Measurements from ENCODE around the gene SLF2.

SLF2 gene

DNA sequence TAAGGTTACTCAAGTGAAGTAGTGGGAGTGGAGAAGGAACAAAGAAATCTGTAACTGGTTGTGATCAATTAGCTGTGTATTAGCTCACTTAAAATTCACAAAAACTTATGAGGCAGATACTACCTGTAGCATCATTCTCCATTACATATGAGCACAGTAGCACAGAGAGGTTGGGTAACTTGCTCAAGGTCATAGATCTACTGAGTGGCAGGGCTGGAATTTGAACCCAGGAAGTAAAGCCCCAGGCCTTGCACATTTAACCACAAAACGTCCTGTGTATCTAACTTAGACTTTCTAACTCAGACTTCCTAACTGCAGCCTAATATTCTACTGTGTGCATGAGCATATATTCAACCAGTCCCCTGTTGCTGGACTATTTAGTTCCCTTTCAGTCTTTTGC is 5.6 kb upstream of the SLF2 start:
- DNase-seq = peak in 1 of 5 donors; percentile 5

DNA sequence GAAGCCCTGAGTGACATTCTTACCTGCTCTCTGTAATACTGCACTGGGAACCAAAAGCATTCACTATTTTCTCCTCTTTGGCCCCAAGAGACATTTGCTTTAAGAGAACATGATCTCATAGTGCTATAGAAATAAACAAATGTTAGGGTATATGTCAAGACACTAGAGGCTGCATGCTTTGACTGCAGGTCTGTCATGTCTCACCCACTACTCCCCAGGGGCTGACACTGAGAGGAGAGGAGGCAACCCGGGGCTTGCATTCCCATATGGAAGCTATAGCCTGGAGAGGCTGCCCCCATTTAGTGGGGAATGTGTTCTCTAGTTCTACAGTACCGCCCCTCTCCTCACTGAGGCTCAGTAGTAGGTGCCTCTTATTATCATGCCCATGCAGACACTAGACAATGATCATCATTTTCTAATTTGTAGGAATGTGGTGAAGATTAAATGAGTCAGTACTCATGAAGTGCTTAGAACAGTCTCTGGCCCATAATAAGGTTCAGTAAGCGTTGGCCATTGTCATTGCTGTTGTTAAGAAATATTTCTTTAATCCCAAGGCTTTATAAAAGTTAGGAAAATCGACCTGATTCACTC is 4.9 kb upstream of the SLF2 start:
- DNase-seq = no peak

DNA sequence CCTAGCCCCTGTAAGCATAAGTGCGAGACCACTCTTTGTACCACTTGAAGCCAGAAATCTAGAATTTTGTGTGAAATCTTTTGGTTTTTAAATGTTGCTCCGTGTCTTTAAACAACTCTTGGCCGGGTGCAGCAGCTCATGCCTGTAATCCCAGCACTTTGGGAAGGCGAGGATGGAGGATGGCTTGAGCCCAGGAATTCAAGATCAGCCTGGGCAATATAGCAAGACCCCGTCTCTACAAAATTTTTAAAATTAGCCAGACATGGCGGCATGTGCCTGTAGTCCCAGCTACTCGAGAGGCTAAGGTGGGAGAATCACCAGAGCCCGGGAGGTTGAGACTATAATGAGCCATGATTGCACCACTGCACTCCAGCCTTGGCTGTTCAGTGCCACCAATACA is 4.4 kb upstream of the SLF2 start:
- DNase-seq = no peak

DNA sequence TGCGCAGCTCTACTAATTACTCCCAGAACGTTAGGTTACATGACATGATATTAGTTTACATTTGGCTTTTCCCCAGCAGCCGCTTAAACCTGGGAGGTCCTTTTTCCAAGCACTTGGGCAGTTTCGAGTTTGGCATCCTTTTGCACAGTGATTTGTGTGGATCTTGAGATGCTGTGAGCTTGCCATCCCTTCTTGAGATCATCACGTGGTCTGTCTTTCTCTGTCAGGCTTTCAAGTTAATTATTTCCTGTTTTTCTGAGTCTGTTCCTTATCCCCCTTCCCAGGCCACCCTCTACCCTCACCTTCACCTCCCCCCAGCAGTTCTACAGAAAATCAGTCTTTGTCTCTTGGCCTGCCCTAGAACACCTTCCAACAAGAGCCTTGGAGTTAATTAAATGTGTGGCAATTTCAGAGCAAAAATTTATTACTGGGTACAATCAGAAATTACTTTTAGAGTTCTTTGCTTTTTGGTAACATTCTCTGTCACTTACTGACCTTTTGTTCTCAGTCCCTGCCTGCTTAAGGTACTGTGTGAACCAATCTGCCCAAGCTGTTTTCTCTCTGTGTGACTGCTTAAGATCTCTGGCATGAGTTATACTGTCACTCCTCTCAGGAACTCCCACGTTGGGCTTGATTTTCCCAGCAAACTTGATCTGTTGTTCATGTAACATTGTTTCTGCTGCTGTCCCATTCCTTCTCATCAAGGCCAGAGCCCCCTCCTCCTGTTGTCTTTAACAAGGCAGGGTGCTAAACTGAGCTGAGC is 3.1 kb upstream of the SLF2 start:
- no peak for DNase-seq

DNA sequence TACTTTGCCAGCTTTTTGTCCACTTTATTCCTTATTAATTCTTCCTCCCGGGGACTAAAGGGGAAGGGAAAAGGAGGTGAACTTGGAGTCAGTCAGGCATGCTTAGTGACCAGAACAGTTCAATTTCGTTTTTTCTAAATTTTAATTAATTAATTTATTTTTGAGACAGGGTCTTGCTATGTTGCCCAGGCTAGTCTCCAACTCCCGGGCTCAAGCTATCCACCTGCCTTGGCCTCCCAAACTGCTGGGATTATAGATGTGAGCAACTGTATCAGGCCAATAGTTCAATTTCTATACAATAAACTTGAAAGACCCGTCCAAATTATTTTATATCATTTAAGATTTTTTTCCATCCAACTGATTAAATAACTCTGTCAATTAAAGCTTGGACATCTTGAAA is 1.3 kb upstream of the SLF2 start:
- DNase-seq = no peak

DNA sequence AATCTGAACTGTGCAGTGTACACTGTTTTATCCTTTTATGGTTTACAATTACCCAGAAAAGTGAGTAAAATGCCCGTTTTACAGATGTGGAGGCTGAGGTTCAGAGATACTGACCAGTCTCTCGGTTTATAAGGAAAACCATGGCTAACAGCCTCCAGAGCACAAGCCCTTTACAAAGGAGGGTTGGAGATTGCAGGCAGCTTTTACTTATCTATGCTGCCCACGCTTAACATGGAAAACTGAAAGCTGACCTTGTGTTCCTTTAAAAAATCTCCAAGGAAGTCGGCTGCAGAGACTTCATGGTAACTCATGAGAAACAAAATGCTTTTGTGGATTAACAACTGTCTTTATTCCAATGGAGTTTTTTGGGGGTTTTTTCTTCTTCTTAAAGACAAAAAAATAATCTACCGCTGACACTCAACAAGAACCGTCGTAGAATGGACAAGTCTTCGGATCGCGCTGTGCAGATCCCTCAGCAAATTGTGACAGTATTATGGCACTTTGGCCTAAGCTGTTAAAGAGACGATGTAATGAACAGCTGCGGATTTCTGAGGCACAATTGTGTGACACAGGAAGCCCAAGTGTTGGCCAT is 654 bp upstream of the SLF2 start:
- no peak for DNase-seq

DNA sequence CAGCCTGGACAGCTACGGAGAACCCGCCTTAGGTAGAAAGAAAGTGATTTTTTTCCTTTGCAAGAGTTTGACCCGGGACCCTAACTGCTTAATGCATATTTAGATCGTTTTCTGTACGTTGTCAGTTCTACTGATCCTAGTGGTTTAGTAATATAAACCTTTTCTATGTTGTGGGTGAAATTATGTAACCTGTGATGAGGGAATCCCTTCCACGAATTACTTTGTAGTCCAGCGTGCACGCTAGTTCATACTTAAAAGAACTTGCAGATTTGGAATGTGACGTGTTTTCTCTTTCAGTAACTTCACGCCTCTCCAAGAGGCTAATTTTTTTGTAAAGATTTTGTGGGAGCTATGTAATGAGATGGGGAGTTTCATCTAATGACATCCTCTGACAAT is 705 bp downstream of the SLF2 start:
- DNase-seq = peak in 1 of 5 donors; percentile 6

DNA sequence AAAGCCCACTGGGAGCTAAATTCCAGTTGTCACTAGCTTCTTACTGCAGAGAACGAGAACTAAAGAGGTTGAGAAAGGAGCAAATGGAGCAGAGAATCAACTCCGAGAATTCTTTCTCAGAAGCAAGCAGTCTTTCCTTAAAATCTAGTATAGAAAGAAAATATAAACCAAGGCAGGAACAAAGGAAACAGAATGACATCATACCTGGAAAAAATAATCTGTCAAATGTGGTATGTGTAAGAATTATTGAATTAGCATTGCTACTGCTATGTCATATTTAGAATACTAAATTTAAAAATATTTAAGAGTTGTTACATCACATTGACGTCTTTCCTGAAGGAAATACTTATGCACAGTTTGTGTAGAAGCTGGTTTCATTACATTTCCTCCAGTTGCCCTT is 4.3 kb downstream of the SLF2 start:
- no peak for DNase-seq

DNA sequence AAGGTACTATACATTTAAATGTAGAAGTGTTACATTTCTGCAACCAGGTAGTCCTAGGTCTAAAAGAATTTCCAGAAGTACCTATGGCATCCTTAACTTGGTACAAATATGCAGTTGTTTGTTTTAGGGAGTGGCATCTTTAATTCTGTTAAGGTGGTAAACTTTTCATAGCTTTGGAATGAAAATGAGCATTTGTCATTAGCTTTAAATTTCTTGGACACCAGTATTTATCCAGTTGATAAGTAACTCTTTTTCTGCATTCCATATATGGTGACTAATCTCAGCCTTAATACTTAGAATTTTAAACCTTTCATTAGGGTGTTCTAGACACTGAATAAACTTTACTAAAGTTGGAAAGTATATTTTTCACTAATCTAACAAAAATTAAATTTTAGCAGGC is 10.8 kb downstream of the SLF2 start:
- DNase-seq = no peak

DNA sequence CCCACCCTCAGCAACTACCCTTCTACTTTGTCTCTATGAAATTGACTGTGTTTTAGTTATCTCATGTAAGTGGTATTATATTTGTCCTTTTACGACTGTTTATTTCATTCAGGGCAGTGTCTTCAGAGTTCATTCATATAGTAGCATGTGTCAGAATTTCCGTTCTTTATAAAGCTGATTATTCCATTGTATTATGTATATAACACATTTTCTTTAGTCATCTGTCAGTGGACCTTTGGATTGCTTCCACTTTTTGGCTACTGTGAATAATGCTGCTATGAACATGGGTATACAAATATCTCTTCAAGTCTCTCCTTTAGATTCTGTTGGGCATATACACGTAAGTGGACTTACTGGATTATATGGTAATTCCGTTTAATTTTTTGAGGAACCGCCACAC is 14.5 kb downstream of the SLF2 start:
- DNase-seq = no peak

DNA sequence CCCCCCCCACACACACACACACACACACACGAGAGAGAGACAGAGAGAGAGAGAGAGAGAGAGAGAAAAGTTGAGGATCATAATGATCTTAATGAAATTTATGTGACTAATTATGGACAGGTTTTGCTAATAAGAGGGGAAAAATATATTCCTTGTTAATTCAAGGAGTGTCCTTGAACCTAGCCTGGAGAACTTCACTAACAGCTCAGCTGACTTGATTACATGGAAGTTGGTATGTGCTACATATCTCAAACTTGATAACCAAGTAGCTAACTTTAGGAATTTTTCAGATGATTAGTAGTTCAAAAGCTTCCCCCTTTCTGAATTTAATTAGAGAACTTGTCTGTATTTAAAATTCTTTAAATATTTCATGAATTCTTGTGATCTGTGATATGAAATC is 15.3 kb downstream of the SLF2 start:
- no peak for DNase-seq

DNA sequence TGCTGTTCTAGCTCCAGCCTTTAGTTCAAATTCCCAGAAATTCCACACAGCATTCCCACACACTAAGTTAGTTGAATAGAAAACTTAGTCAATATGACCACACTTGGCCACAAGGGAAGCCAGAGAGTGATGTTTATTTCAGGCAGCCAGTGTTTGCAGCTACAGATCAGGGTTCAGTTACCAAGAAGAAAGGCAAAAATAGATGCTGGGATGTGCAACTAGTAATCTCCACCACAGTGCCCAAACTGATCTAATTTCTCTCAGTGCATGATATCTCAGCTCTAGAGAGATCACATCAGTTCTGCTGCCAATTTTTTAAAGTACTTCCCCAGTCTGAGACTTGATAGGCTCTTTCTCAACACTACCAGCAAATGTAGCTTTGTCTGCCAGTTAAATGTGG is 17.6 kb downstream of the SLF2 start:
- DNase-seq = no peak

DNA sequence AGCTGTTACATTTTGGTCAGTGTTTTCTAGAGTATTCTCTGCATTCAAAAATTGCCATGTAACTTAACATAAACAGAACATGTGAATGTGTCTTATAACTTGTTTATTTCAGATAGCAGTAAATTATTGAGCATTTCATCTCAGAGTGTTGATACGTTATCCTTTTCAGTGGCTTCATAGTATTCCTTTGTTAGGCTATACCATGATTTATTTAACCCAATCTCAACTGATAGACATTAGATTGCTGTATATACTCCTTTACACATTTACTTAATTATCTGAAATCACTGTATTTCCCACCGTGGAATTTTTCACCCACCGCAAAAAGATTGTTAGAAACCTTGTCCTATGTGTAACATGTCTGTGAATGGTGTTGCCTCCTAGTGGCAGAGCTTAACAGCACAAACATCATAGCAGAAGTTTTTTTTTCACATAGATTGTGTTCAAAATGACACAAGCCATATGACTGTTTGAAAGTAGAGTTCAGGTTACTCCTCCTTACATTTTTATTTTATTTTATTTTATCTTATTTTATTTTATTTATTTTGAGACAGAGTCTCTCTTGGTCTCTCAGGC is 21.4 kb downstream of the SLF2 start:
- no peak for DNase-seq

DNA sequence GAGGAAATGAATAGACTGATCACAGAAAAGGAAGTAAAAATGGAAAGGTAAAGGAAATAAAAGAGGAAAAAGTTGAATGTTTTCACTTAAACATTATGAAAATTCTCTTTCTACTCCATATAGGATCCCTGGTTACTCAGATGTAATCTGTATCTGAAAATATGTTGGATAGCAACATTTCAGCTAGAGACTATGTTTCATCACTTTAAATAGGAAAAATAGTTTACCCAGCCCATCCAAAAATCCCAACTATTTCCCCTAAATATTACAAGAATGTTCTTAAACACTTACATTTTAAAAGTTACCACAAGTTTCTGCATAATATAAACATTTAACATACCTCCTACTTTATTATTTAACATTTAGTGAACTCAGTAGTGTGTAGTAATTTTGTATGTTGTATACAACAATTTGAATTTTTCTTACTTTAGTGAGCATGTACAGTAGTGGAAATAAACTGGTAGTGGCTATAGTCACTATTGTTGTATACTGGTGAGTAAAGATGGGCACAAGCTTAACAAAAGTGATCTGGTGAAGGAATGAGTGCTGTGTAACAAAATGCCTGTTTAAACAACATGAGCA is 27.1 kb downstream of the SLF2 start:
- no peak for DNase-seq

DNA sequence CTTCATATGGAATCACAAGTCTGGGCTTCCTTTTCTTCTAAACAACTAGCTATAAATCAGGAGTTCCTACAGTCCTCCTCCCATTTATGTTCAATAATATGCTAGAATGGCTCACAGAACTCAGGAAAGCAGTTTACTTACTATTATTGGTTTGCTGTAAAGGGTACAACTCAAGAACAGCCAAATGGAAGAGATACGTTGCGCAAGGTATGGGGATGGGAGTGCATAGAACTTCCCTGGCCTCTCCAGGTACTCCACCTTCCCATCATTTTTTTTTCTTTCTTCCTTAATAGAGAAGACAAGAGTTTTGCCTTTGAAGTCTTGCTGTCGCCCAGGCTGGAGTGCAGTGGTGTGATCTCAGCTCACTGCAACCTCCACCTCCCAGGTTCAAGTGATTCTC is 29.5 kb downstream of the SLF2 start:
- no peak for DNase-seq

DNA sequence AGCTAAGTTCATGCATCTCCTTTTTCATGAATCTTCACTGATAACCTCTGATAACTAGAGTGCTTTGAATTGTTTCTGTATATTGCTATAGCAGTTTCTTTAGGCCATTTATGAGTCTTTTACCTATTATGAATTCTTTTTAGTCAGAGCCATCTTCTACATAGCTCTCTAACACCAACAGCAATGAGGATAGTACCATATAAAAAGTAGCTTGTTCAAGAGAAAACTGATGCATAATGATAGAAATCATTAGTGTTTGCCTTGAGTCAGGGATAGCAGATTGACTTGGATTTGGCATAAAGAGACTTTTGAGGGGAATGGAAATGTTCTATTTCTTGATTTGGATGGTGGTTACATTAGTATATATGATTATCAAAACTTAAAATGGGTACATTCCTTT is 30.7 kb downstream of the SLF2 start:
- DNase-seq = no peak

DNA sequence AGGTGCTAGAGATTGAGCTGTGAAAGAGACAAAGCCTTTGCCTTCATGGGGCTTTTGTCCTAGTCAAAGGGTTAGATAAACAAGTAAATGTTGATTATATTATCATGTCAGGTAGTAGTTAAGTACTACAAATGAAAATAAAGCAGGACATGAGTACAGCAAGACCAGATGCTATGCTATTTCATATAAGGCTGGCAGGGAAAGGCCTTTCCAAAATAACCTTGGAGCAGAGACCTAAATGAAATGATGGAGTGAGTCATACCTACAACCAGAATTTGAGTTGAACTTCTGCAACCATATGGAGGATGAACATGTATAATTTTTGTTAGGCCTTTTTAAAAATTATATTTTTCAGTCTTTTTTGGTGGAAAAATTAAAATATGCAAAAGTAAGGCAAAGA is 33.0 kb downstream of the SLF2 start:
- no peak for DNase-seq

DNA sequence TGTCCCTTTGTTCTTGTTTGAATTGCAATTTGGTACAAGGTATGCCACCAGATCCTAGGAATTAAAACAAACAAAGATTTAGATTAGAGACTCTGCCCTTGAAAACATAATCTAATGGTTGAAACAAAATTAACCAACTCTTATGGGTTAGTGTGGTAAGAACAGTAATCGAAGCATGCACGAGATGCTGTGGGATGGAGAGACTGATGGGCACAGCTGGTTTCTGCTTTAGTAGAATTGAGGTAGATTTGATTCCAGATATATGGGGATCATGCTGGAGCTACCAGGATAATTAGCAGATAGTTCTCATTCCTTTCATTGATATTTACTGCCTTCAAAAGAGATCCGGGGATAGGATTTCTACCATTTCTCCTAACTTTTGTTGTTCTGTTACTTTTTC is 36.2 kb downstream of the SLF2 start:
- DNase-seq = no peak

DNA sequence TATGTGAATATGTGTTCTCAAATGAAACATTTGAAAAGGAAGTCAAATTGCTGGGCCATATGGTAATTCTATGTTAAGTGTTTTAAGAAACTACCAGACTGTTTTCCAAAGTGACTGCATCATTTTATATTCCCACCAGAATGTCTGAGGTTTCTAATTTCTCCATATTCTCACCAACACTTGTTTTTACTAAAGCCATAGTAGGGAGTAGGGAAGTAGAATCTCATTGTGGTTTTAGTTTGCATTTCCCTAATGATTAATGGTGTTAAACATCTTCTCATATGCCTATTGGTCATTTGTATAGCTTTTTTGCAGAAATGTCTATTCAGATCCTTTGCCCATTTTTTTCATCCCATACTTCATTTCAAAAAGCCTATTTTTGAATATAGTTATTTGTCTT is 47.5 kb downstream of the SLF2 start:
- DNase-seq = no peak

DNA sequence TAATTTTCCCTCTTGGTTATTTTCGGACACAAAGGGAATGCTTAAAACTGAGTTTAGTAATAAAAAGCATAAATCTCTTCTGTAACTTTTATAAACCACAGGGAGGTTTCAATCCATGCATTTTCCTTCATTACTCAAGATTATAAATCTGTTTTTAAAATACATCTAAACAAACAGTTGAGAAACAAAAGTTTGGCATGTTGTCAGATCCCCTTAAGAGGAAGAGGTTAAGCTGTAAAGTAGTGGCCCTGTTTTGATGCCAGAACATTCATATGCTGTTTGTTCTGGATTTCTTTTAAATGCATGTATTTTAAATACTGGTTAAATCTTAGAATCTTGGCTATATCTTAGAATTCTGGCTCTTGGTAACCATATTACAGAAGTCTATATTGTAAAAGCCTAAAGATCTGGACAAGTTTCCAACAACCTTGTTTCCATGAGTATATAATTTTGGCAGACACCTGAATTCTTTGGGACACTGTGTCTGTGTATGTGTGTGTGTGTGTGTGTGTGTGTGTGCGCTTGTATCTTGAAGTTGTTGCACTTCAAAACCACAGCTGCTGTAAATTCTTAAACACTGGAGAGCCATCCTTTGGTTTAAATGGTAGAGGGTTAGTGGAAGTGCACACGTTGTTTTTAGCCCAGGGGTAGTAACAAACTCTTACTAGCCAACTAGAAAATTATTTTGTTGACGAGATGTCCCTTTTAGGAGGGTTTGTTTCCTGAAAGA is 49.8 kb downstream of the SLF2 start:
- DNase-seq = no peak

DNA sequence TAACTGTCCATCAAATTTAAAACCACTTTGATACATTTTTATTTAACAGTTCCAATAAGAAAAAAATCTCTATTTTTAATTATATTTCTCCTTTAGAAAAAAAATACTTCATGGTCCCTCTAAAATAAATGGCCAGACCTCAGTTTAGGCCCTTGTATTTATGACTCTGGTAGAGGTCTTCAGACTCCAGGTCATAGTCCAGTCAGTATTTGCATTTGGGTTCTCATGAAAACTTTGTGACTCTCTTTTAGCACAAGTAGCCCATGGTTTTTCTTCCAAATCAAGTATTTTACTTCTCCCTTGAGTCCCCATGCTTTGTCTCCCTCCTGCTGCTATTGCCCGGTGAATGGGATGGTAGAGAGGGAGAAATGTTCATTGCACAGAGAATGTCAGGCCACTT is 51.1 kb downstream of the SLF2 start:
- no peak for DNase-seq

DNA sequence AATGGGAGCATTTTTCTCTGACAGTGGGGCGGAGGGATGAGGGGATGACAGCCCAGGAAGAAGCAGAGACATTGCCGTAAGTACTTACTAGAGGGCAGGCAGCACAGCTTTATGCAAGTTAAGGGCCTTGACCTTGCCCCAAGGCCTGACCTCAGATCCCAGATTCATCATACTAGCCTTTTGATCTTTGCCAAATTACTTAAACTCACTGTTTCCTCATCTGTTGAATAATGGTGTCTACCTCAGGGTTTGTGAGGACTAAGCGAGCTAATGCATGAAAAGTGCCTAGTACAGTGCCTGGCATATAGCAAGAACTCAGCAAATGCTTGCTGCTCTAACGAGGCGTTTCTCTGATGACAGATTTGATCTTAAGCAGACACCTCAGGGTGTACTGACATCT is 53.1 kb downstream of the SLF2 start:
- no peak for DNase-seq

DNA sequence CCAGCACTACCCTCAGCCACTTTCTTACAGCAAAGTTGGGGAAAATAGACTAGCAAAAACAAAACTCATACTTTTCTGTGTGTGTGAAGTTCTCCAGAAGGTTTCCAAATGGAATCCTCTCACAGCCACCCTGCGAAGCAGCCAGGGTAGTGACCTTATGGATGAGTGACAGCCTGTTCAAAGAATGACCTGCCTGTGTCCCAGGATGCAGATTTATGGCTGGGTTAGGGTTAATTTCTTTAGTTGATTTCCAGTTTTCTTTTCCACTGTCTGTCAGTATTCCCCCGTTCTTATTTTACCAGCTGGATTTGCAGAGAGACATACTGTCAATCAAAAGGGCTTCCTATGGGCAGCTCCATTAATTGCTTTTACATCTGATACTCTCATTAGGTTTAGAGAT is 54.1 kb downstream of the SLF2 start:
- no peak for DNase-seq
